ENCODE results near the gene PLOD2.
"Not testable (repeated sequence)": the region's sequence is repeated elsewhere in the genome, so short reads cannot be mapped to it uniquely, and the experiment has no call there.

Gene PLOD2

GRCh38 chr3:146134348-146135117, 26.5 kb downstream of the PLOD2 start:
- no peak for DNase-seq

GRCh38 chr3:146133441-146133840, 27.5 kb downstream of the PLOD2 start:
- DNase-seq = no peak

- DNase-seq = no peak
Observed at GRCh38 chr3:146131616-146132410, 29.2 kb downstream of the PLOD2 start.

GRCh38 chr3:146130881-146131371, 30.1 kb downstream of the PLOD2 start:
- no peak for DNase-seq

DNA sequence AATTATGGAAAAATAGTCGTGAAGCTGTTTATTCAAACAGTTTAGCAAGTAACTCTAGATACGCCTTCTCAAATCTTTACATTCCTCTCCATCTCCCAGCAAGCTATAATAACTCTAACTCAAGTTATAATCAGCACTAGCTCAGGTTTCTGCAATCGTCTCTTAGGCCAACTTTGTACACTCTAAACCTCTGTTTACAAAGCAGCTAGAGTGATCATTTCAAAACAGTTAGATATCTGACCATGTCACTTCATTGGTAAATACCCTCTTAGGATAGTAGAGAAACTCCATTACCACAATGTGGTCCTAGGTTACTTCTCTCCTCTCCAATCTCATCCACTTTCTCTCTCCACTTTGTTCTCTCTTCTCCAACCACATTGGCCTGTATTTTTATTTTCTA, 31.2 kb downstream of the PLOD2 start:
- DNase-seq = no peak

- no peak for DNase-seq
Observed at GRCh38 chr3:146128939-146129338, 32.0 kb downstream of the PLOD2 start.

GRCh38 chr3:146128179-146128578, 32.8 kb downstream of the PLOD2 start:
- no peak for DNase-seq

- DNase-seq = no peak
Observed at GRCh38 chr3:146125951-146126350, 35.0 kb downstream of the PLOD2 start.

DNA sequence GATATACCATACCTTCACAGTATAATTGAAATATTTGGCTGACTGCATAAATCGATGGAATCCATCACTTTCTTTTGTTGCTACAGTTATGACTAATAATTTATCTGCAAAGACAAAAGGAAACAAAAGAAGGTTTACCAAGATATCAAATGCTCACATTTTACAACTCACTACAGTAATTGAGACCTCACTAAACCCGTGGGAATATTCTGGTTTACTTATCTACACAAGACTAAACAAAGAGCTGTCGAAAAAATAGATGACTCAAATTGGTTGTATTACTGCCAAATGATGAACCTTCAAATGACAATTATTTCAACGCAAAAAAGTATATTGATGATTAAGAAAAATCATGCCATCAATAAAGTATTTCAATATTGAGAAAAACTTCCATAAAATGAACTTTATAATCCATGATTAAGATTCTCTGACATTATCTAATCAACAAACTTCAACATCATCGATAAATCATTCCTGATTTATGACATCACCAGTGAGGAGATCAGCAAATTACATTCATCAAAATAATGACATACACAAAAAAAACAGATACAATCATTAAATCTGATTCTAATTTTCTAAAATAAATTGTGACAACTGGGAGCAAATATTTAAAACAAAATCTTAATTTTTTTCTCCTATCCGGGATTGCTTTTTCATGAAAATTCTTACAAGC, 36.7 kb downstream of the PLOD2 start:
- DNase-seq = no peak

DNA sequence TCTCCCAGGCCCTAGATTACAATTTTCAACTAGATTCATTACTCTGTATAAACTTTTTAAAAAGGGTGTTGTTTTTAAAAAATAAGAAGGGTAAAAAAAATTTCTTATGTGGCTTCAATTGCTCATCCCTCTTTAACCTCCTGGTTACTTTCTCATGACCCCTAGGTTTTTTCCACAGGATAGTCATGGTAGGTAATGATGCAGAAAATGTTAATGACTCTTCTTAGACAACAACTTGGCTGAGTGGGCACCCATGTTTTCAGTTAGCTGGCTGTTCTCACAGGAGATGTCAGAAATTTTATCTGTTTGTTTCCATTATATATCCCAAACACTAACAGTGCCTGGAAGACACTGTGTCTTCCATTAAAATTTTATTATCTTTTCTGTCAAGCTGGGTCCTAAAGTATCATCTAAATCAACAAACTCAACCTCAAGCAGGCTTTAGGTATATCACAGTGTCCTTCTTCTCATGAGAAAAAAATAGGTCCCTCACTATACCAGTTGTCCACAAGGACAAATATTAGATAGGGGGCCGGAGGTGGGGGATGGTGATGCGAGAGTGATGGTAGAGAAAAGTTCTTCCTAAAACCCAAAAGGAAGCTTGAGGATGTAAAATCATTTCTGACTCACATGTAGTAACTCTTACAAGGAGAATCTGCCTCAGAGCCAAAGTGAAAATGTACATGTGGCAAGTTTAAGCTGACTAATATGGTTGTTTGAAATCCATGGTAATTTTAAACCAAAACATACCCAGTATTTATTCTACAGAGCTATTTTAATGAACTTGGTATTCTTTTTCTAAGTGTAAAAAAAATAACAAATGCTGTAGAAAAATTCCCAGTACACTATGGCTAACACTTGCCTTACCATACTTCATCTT, 43.3 kb downstream of the PLOD2 start:
- DNase-seq = no peak

GRCh38 chr3:146115619-146116018, 45.4 kb downstream of the PLOD2 start:
- no peak for DNase-seq

DNA sequence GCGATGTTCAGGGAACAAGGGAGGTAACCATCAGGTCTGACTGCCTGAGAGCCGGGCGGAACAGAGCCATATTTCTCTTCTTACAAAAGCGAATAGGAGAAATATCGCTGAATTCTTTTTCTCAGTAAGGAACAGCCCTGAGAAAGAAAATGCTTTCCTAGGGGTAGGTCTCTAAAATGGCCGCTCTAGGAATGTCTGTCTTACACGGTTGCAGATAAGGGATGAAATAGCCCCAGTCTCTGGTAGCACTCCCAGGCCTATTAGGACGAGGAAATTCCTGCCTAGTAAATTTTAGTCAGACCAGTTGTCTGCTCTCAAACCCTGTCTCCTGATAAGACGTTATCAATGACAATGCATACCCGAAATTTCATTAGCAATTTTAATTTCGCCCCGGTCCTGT, 47.2 kb downstream of the PLOD2 start:
- not testable (repeated sequence) for DNase-seq

DNA sequence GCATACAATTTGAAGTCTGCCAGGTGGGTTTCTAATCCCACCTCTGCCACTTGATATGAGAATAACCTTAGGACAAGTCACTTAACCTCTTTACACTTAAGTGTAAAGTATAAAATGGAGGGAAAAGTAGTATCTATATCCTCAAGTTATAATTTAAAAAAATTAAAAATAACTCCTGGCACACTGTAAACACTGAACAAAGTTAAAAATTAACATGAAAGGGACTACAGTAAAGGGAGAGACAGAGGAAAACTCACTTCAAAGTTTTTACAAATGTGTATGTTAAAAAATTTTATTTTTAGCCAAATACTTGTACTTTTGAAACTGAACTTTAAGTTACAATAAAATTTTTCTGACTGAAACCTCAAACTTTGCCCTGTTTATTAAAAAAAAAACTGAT, 49.6 kb downstream of the PLOD2 start:
- no peak for DNase-seq

DNA sequence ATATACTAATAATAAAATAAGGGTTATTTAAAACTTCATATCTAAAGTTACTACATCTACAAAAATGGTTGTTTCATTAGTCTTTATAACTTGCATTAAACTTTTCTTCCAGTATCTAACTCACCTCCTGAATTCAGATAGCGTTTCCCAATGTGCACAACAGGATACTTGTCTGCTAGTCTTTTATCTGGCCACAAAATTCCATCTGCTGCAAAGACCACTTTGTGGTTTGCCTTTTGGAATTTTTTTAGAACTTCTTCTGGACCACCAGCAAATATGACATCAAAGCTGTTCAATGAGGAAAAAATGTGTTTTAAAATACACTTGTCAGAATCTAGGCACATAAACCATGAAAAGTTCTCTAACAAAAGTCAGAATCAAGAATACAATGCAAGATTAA, 50.8 kb downstream of the PLOD2 start:
- no peak for DNase-seq

GRCh38 chr3:146106986-146107385, 54.0 kb downstream of the PLOD2 start:
- no peak for DNase-seq

GRCh38 chr3:146104068-146104467, 56.9 kb downstream of the PLOD2 start:
- no peak for DNase-seq

DNA sequence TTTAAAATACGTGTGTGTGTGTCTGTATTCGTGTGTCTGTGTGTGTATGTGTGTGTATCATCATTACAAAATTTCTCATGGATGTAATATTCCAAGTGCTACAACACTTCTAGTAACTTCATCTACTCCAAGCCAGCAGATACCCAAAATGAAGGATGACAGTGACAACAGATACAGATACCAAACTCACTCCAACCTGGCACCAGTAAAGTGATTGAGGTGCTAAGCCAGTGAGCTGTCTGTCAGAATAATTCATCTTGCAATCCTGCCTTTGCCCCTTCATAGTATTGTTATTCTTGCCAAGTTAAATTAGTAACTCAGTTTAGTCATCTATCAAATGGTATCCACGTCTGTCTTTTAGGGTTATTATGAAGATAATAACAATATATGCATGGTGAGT, 58.1 kb downstream of the PLOD2 start:
- DNase-seq = no peak

- no peak for DNase-seq
Observed at GRCh38 chr3:146101538-146101937, 59.4 kb downstream of the PLOD2 start.

- DNase-seq = no peak
Observed at GRCh38 chr3:146100825-146101444, 60.0 kb downstream of the PLOD2 start.

DNA sequence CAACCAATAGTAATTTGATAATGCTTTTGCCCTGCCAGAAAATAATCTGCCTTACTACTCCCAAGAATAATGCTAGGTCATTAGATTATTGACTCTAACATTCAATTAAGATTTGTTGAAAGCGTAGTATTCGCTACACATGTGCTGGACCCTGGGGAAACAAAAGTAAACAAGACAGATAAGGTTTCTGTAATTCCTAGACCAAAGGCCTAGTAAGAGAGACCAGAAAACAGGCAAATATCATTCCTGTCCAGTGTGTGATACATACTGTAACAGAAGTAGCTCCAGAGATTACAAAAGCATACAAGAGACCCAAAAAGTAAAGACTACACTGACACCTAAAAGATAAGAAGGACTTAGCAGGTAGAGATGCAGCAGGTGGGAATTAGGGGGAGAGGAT, 60.8 kb downstream of the PLOD2 start:
- no peak for DNase-seq

DNA sequence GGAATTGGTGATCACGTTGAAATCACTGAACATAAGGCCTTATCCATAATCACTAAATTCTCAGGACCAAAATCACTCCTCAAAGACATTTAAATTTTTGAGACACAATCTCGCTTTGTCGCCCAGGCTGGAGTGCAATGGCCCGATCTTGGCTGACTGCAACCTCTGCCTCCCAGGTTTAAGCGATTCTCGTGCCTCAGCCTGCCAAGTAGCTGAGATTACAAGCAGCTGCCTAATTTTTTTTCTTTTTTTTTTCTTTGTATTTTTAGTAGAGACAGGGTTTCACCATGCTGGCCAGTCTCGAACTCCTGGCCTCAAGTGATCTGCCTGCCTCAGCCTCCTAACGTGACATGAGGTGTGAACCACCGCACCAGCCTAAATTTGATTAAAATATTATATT, 61.7 kb downstream of the PLOD2 start:
- no peak for DNase-seq

GRCh38 chr3:146093896-146094295, 67.1 kb downstream of the PLOD2 start:
- DNase-seq = no peak

Data from DMS153 (cell line).